ENCODE measurements around the gene MAGI2.

- TF ChIP-seq CTCF (conservative IDR thresholded peaks at IDR 0.05 in 1 of 2, IDR thresholded peaks at IDR 0.05 in 1 of 2; ENCODE audit: extremely low read depth in 1 of 2, insufficient read depth in 1 of 2, low read depth in 1 of 2, low read length in 2 of 2): no peak
- no peak for TF ChIP-seq EZH2 (IDR thresholded peaks at IDR 0.05; ENCODE audit: borderline replicate concordance, low read length)
Measured at GRCh38 chr7:78565784-78566183, 887.7 kb downstream of the MAGI2 start.
